ENCODE data around the gene PRKN. TPM values are rescaled to one million over a fixed set of nuclear protein-coding genes. Genes with fewer than 3 reads are reported as not detected.

The PRKN gene
- total RNA-seq, 4 donors from 2014 or later = 5.2 to 121 (median 6.9) TPM

- no peaks in the 10 kb centered on the region for H3K36me3 ChIP-seq
- H3K27me3 ChIP-seq = no peaks in the 10 kb centered on the region
- intact Hi-C loops (cut with DNase I) = loop anchor here (10.0 kb wide), 1 partner anchor 281 kb away; no protein-coding TSS in a partner anchor
These were observed 1314.2 kb downstream of the PRKN start for GRCh38 chr6:161413355-161413771.

GRCh38 chr6:161412795-161413194 is 1314.8 kb downstream of the PRKN start:
- no peaks in the 10 kb centered on the region for H3K4me1 ChIP-seq
- H3K27me3 ChIP-seq = no peaks in the 10 kb centered on the region
- no peak overlapping the region for H3K27ac ChIP-seq
- no peaks in the 10 kb centered on the region for H3K9me3 ChIP-seq
- WGBS, 2 donors = 85 to 90% methylated on average over 5 of the region's 5 CpGs
- H3K4me3 ChIP-seq (replicated peaks in 1 of 3) = no peak overlapping the region
- H3K36me3 ChIP-seq = no peaks in the 10 kb centered on the region
- intact Hi-C loops (cut with DNase I) = loop anchor here (10.0 kb wide), 1 partner anchor 282 kb away; no protein-coding TSS in a partner anchor
- TF ChIP-seq POLR2A (IDR thresholded peaks at IDR 0.05) (no peak), CTCF (IDR thresholded peaks at IDR 0.05) (no peak)
- DNase-seq = no peak

More at GRCh38 chr6:161413355-161413771, 1314.2 kb downstream of the PRKN start:
- Histone ChIP-seq H3K9me3 (no peaks in the 10 kb centered on the region), H3K4me3 (replicated peaks in 1 of 3) (no peak overlapping the region), H3K4me1 (no peaks in the 10 kb centered on the region), H3K27ac (no peak overlapping the region)
- no peak for TF ChIP-seq CTCF (IDR thresholded peaks at IDR 0.05)
- TF ChIP-seq POLR2A (IDR thresholded peaks at IDR 0.05) = no peak
- WGBS, 2 donors = 89 to 95% methylated on average over 9 of the region's 9 CpGs
- DNase-seq = no peak

- Histone ChIP-seq H3K4me3 (replicated peaks in 1 of 3) (no peak overlapping the region), H3K27me3 (no peaks in the 10 kb centered on the region), H3K9me3 (no peaks in the 10 kb centered on the region), H3K27ac (no peak overlapping the region), H3K36me3 (no peaks in the 10 kb centered on the region), H3K4me1 (no peaks in the 10 kb centered on the region)
- no peak for DNase-seq
- TF ChIP-seq CTCF (IDR thresholded peaks at IDR 0.05) (no peak), POLR2A (IDR thresholded peaks at IDR 0.05) (no peak)
- 93 to 96% methylated on average over 4 of the region's 4 CpGs for WGBS, 2 donors
- intact Hi-C loops (cut with DNase I) = loop anchor here (10.0 kb wide), 1 partner anchor 283 kb away; no protein-coding TSS in a partner anchor
These were observed 1316.2 kb downstream of the PRKN start for GRCh38 chr6:161411265-161411944.

- no peaks in the 10 kb centered on the region for H3K4me1 ChIP-seq
- intact Hi-C loops (cut with DNase I) = loop anchor here (10.0 kb wide), 1 partner anchor 284 kb away; no protein-coding TSS in a partner anchor
- no peaks in the 10 kb centered on the region for H3K9me3 ChIP-seq
- no peaks in the 10 kb centered on the region for H3K27me3 ChIP-seq
- TF ChIP-seq POLR2A (IDR thresholded peaks at IDR 0.05) (no peak), CTCF (IDR thresholded peaks at IDR 0.05) (no peak)
- WGBS, 2 donors = 92% methylated on average over 6 of the region's 6 CpGs
- no peak for DNase-seq
- H3K36me3 ChIP-seq = no peaks in the 10 kb centered on the region
- no peak overlapping the region for H3K4me3 ChIP-seq (replicated peaks in 1 of 3)
- H3K27ac ChIP-seq = no peak overlapping the region
These were observed 1316.8 kb downstream of the PRKN start for GRCh38 chr6:161410736-161411135.

- Histone ChIP-seq H3K4me1 (no peaks in the 10 kb centered on the region), H3K27ac (no peak overlapping the region), H3K27me3 (no peaks in the 10 kb centered on the region), H3K36me3 (no peaks in the 10 kb centered on the region), H3K4me3 (replicated peaks in 1 of 3) (no peak overlapping the region), H3K9me3 (no peaks in the 10 kb centered on the region)
- DNase-seq = no peak
- intact Hi-C loops (cut with DNase I) = loop anchor here (10.0 kb wide), 1 partner anchor 285 kb away; no protein-coding TSS in a partner anchor
- TF ChIP-seq CTCF (IDR thresholded peaks at IDR 0.05) (no peak), POLR2A (IDR thresholded peaks at IDR 0.05) (no peak)
- 84 to 86% methylated on average over 4 to 6 of the region's 6 CpGs for WGBS, 2 donors
These were observed 1317.5 kb downstream of the PRKN start for GRCh38 chr6:161410076-161410475.

Data from thyroid gland (tissue), 4 donors.